Stimulated activated CD4-positive, alpha-beta T cell treated with anti-CD3 and anti-CD28 coated beads, Interleukin-4, amount 100 ng/mL, for 1 hour (primary cell): ENCODE data around the gene RPRD1A.
"Not testable (repeated sequence)": the region's sequence is repeated elsewhere in the genome, so short reads cannot be mapped to it uniquely, and the experiment has no call there.

Source experiments
- DNase-seq: peaks from one replicate; pipeline ENCODE4 v3.0.0-alpha.2; 2020

RPRD1A gene

GRCh38 chr18:36024241-36024640 lies 43.1 kb downstream of the RPRD1A start:
- DNase-seq, result not testable (repeated sequence)

DNA sequence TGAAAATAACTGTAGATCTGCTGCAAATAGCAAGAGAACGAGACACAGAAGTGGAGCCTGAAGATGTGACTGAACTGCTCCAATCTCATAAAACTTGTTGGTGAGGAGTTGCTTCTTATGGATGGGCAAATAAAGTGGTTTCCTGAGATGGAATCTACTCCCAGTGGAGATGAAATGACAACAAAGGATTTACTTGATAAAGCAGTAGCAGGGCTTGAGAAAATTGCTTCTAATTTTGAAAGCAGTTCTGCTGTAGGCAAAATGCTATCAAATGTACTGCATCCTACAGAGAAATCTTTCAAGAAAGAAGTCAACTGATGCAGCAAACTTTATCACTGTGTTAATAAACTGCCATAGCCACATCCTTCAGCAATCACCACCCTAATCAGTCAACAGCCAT lies 44.0 kb downstream of the RPRD1A start:
- DNase-seq, result no peak

DNA sequence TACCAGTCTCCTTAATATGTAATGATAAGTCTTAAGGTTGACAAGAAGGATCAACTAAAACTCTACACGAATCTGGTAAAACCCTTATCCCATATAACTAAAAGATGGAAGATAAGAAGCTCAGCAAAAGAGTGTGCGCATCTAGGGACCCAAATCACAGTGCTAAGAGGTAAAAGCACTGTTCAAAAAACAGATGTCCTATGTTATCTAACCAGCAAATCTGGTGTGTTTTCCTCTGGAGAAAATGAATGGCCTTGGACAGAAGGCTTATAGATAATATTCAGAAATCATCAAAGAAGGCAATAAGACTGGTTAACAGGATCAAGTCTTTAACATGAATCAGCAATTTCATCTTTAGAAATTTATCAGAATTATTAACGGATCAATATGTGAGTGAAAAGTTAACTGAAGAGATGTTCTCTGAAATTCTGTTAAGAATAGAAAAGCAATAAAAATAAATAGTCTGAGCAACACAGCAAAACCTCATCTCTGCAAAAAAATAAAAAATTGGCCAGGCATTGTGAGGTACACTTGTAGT lies 47.1 kb downstream of the RPRD1A start:
- no peak for DNase-seq

DNA sequence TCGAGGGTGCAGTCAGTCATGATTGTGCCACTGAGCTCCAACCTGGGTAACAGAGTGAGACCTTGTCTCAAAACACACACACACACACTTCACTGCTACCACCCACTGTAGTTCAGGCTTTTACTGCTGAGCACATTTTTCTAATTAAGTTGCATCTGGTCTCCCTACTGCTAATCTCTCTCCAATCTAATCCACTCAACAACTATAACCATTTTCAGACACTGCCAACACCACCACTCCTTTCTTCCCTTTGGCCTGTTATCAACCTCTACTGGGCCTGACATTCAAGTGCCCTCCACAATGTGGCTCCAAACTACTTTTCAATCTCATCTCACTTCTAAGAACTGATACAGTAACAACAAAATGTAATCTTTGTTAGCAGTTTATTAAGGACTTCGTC lies 50.1 kb downstream of the RPRD1A start:
- no peak for DNase-seq

DNA sequence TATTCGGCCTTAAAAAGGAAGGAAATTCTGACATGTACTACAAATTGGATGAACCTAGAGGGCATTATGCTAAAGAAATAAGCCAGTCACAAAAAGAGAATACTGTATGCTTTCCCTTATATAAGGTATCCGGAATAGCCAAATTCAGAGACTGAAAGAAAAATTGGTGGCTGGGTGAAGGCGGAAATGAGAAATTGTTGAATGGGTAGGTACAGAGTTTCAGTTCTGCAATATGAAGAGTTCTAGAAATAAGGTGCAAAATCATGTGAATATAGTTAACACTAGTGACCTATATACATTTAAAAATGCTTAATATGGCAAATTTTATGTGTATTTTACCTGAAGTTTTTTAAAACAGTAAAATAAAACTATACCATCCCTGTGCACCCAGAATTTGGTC lies 51.7 kb downstream of the RPRD1A start:
- DNase-seq, result no peak

DNA sequence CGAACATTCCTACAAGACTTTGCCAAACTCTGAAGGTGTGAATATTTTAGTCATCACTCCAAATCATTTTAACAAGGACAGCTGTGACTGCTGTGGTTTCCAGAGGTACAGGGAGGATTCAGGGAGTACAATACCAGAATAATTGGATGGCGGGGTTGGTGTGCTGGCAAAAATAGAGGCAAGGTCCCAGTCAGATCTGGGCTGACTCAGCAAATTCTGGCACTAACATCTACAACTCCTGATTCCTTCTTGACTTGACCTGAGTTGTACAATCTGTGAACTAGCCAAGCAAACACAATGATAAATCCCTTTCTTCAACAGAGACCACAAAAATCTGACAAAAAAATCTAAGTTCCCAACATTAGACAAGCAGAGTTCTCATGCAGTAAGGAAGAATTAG lies 54.5 kb downstream of the RPRD1A start:
- no peak for DNase-seq

DNA sequence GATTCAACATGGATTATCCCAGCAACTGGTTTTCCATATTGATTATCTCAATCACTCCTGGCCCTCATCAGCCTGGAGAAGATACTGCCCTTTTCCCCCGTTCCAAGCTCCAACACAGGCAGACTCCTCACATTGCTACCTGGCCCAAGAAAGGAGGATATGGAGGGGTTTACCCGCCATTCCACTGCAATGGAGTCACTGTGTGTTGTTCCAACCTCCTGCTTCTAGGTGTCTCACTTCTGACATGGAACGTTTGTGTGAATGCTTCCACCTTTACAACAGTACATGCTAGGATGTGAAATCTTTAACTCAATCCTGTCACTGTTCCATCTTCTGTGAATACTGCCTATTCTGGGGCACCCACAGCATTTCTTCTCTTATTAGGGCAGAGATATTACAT lies 58.1 kb downstream of the RPRD1A start:
- no peak for DNase-seq

- no peak for DNase-seq
Observed at GRCh38 chr18:36006997-36007396, 60.4 kb downstream of the RPRD1A start.

DNA sequence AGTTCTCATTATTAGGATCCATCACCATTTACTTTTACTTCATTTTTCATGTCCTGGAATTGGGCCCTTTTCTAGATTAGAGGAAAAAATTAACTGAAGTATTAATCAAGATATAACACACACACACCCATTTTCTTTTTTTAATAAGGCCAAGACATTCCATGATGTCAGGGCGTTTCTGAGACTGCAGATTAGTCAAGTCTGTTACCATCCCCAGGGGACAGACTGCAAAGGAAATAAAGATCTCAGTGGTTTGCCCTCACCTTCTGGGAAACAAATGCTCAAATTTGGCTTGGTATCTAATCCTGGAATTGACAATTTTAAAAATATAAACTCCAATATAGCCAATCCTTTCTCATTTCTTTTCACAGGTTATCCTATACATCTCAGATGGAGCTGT lies 67.4 kb downstream of the RPRD1A start:
- no peak for DNase-seq

GRCh38 chr18:35998967-35999366 lies 68.4 kb downstream of the RPRD1A start:
- no peak for DNase-seq

- DNase-seq, result no peak
Observed at GRCh38 chr18:35993013-35993412, 74.3 kb downstream of the RPRD1A start.

GRCh38 chr18:35991696-35992095 lies 75.7 kb downstream of the RPRD1A start:
- DNase-seq, result no peak

GRCh38 chr18:35983818-35984217 lies 83.5 kb downstream of the RPRD1A start:
- no peak for DNase-seq

DNA sequence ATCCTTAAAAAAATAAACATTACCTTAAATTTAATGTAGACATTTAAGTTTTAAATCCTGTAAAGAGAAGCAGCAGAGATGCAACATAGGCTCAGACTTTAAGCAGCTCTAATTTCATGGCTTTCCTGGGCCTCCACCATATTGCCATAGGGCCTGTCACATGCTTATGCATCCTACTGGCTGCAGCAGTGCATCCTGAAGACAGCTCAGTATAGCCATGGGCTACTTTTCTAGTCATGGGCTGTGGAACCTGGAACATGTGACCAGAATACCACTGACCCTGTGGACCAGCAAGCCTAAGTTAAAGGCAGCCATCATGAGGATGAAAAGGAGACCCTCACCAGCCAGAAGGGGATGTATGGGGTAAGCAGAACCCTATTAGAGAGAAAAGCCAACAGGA lies 84.2 kb downstream of the RPRD1A start:
- no peak for DNase-seq

DNA sequence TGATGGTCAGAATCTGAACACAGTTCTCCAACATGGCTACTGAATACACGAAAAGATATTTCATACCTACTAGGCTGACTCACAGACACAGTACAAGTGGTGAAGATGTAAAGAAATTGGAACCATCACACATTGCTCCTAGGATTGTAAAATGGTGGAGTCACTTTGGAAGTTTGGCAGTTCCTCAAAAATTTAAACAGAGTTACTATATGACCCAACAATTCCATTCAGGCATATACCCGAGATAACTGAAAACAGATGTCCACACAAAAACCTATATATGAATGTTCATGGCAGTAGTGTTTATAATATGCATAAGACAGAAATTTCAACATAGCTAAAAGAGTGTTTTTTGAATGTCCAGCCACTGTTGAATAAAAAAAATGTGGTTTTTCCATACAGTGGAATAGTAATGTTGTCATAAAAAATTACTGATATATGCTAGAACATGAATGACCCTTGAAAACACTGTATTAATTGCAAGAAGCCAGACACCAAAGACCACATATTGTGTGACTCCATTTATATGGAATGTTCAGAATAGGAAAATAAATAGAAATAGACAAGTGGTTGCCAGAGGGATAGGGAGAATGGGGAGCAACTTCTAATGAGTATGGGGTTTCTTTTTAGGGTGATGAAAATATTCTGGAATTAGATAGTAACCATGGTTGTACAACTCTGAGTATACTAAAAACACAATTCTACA lies 84.8 kb downstream of the RPRD1A start:
- no peak for DNase-seq

- no peak for DNase-seq
Observed at GRCh38 chr18:35979112-35979511, 88.2 kb downstream of the RPRD1A start.

- no peak for DNase-seq
Observed at GRCh38 chr18:35974181-35974580, 93.2 kb downstream of the RPRD1A start.

- no peak for DNase-seq
Observed at GRCh38 chr18:35973650-35974049, 93.7 kb downstream of the RPRD1A start.

- DNase-seq, result peak; percentile 92
Observed at GRCh38 chr18:35972197-35973000, 95.0 kb downstream of the RPRD1A start, which contains the start of gene RMP24. RMP24 (plus strand) TSS chr18:35972679.

DNA sequence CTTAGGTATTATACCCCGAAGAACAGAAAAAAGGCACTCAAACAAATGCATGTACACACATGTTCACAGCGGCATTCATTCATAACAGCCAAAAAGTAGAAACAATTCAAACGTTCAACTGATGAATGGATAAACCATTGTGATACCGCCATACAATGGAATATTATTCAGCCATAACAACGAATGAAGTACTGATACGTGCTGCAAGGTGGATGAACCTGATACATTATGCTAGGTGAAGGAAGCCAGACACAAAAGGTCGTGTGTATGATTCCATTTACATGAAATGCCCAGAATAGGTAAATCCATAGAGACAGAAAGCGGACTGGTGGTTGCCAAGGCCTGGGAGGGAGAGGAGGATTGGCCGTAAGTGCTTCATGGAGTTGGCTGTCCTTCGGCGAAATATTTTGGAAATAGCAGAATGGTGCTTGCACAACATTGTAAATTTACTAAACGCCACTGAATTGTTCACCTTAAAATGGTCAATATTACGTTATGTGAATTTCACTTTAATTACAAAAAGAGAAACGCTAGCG lies 95.6 kb downstream of the RPRD1A start:
- DNase-seq, result no peak

GRCh38 chr18:35969676-35970075 lies 97.7 kb downstream of the RPRD1A start:
- DNase-seq, result no peak

DNA sequence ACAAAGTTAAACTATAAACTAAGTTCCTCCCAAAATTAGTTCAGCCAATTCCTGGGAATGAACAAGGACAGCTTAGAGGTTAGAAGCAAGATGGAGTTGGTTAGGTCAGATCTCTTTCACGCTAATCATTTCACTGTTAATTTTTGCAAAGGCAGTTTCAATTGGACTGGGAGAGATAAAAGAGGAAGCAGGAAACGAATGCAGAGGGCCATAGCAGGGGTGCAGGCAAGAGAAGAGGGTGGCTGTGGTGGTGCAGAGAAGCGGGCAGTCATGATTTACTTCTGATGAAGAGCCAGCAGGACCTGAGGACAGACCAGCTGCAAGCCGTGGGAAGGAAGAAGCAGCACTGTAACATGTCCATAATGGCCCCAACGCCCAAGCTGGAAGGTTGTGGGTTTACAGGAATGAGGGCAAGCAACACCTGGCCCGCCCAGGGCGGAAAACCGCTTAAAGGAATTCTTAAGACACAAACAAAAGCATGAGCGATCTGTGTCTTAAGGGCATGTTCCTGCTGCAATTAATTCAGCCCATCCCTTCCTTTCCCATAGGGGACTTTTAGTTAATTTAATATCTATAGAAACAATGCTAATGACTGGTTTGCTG lies 99.0 kb downstream of the RPRD1A start:
- DNase-seq, result no peak

DNA sequence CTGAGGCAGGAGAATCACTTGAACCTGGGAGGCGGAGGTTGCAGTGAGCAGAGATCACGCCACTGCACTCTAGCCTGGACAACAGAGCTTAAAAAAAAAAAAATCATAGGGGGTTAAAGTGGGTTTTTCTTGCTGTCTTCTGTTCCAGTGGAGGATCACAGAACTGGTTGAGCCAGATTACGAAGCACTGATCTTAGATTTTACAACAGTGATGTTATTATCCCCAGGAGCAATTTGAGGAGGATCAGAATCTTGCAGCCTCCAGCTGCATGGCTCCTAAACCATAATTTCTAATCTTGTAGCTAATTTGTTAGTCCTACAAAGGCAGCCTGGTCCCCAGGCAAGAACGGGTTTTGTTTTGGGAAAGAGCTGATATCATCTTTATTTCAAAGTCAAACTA lies 99.5 kb downstream of the RPRD1A start:
- not testable (repeated sequence) for DNase-seq
